Measurements from ENCODE around the gene RAB7A.
"Not testable (repeated sequence)": the region's sequence is repeated elsewhere in the genome, so short reads cannot be mapped to it uniquely, and the experiment has no call there.

RAB7A gene

DNA sequence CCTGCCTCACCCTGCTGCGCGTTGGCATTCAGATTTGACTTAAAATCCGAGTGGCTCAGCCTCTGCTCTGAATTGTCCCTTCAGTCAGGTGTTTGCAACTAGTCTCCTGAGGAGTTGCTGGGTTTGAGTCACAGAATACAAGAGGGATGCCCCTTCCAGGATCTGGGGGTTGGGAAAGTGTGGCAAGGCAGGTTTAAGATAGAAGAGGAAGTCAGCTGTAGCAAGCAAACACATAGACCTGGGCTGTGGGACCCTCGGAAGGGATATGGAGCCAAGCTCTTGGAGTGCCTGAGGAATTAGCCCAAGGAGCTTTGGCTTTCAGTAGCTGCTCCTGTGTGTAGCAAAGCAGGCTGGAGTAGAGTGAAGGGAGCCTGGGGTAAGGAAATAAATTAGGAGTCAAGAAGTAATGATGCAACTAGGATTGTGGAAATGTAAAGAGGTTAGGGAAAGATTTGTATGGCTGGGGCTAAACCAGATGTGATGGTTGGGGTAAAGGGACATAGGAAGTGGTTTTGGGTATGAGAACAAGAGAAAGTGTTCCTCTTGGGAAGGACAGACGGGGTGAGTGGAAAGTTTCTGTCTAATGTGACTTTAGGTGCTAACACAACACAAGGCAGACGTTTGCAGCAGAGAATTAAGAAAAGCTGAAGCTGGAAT lies 41.2 kb downstream of the RAB7A start:
- Histone ChIP-seq H3K27ac (no peak overlapping the region), H3K4me3 (no peak overlapping the region)
- no peak for DNase-seq (ENCODE audit: low spot score)
- TF ChIP-seq, protein P1, sequence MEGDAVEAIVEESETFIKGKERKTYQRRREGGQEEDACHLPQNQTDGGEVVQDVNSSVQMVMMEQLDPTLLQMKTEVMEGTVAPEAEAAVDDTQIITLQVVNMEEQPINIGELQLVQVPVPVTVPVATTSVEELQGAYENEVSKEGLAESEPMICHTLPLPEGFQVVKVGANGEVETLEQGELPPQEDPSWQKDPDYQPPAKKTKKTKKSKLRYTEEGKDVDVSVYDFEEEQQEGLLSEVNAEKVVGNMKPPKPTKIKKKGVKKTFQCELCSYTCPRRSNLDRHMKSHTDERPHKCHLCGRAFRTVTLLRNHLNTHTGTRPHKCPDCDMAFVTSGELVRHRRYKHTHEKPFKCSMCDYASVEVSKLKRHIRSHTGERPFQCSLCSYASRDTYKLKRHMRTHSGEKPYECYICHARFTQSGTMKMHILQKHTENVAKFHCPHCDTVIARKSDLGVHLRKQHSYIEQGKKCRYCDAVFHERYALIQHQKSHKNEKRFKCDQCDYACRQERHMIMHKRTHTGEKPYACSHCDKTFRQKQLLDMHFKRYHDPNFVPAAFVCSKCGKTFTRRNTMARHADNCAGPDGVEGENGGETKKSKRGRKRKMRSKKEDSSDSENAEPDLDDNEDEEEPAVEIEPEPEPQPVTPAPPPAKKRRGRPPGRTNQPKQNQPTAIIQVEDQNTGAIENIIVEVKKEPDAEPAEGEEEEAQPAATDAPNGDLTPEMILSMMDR (IDR thresholded peaks at IDR 0.05), result no peak

DNA sequence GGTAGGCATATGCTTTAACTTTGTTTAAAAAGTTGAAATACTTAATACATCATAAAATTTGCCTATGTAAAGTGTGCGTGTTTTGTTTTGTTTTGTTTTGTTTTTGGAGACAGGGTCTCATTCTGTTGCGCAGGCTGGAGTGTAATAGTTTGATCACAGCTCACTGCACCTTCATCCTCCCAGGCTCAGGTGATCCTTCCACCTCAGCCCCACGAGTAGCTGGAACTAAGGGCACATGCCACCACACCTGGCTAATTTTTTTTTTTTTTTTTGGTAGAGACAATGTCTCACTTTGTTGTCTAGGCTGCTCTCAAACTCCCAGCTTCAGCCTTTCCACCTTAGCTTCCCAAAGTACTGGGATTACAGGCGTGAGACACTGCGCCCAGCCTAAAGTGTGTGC lies 42.5 kb downstream of the RAB7A start:
- no peak overlapping the region for H3K27ac ChIP-seq
- DNase-seq (ENCODE audit: low spot score), result no peak
- TF ChIP-seq, protein P1 (IDR thresholded peaks at IDR 0.05), result no peak
- H3K4me3 ChIP-seq, result no peak overlapping the region

DNA sequence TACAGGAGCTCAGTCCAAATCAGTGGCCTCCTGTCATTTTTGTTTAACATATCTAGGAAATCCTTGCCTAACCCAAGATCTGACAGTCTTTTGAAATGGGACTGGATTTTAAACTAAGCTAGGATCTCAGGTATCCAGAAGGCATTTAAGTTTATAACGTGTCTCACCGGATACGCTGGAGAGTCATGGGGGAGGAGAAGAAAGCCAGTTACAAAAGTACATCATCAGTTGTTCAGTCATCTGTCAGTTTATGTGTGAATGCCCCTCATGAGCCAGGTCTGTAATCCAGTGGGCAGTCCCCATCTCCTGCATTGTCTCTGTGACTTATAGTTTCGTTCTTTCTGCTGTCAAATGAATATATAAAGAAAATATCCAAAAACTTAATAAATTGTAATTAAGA lies 44.4 kb downstream of the RAB7A start:
- Histone ChIP-seq H3K4me3 (no peak overlapping the region), H3K27ac (no peak overlapping the region)
- TF ChIP-seq, protein P1 (IDR thresholded peaks at IDR 0.05), result no peak
- DNase-seq (ENCODE audit: low spot score), result no peak

DNA sequence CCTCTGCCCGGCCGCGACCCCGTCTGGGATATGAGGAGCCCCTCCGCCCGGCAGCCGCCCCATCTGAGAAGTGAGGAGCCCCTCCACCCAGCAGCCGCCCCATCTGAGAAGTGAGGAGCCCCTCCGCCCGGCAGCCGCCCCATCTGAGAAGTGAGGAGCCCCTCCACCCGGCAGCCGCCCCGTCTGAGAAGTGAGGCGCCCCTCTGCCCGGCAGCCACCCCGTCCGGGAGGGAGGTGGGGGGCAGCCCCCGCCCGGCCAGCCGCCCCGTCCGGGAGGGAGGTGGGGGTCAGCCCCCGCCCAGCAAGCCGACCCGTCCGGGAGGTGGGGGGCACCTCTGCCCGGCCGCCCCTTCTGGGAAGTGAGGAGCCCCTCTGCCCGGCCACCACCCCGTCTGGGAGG lies 47.2 kb downstream of the RAB7A start:
- H3K27ac ChIP-seq; H3K4me3 ChIP-seq; DNase-seq (ENCODE audit: low spot score): not testable (repeated sequence)

DNA sequence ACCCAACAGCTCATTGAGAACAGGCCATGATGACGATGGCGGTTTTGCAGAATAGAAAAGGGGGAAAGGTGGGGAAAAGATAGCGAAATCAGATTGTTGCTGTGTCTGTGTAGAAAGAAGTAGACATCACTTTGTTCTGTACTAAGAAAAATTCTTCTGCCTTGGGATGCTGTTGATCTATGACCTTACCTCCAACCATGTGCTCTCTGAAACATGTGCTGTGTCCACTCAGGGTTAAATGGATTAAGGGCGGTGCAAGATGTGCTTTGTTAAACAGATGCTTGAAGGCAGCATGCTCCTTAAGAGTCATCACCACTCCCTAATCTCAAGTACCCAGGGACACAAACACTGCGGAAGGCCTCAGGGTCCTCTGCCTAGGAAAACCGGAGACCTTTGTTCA lies 47.6 kb downstream of the RAB7A start:
- not testable (repeated sequence) for H3K27ac ChIP-seq; H3K4me3 ChIP-seq; DNase-seq (ENCODE audit: low spot score)

DNA sequence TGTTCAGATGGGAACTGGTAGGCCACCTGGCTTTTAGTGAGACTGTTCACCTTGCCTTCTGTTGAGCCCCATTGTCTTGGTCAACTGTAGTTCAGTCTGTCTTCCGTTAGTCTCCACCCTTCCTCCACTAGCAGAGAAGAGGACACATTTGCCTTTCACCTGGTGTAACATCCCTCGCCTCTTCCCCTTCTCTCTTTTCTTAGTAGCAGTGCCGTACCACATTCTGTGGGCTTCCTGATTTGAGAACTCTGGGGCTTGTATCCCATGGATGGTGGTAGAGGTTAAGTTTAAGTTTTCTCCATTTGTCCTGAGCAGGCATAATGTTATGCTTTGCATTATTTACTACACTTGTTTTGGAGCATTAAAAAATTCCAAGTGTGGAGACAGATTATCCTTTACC lies 49.3 kb downstream of the RAB7A start:
- no peak for DNase-seq (ENCODE audit: low spot score)
- Histone ChIP-seq H3K27ac (no peak overlapping the region), H3K4me3 (no peak overlapping the region)
- TF ChIP-seq, protein P1 (IDR thresholded peaks at IDR 0.05), result no peak

DNA sequence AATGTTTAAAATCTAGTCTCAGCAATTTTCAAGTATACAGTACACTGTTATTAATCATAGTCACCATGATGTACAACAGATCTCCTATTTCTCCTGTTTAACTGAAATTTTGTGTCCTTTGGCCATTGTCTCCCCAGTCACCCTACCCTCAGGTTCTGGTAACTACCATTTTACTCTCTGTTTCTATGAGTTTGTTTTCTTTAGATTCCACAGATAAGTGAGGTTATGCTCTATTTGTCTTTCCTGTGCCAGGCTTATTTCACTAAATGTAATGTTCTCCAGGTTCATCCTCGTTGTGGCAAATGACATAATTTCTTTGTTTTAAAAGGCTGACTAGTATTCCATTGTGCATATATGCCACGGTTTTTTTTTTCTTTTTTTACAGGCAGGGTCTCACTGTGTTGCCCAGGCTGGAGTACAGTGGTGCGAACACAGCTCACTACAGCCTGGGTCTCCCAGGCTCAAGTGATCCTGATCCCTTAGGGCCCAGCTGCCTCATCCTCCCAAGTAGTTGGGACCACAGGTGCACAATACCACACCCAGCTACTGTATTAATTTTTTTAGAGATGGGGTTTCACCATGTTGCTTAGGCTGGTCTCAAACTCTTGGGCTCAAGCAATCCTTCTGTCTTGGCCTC lies 50.0 kb downstream of the RAB7A start:
- TF ChIP-seq, protein P1 (IDR thresholded peaks at IDR 0.05), result no peak
- Histone ChIP-seq H3K4me3 (no peak overlapping the region), H3K27ac (no peak overlapping the region)
- DNase-seq (ENCODE audit: low spot score), result no peak

DNA sequence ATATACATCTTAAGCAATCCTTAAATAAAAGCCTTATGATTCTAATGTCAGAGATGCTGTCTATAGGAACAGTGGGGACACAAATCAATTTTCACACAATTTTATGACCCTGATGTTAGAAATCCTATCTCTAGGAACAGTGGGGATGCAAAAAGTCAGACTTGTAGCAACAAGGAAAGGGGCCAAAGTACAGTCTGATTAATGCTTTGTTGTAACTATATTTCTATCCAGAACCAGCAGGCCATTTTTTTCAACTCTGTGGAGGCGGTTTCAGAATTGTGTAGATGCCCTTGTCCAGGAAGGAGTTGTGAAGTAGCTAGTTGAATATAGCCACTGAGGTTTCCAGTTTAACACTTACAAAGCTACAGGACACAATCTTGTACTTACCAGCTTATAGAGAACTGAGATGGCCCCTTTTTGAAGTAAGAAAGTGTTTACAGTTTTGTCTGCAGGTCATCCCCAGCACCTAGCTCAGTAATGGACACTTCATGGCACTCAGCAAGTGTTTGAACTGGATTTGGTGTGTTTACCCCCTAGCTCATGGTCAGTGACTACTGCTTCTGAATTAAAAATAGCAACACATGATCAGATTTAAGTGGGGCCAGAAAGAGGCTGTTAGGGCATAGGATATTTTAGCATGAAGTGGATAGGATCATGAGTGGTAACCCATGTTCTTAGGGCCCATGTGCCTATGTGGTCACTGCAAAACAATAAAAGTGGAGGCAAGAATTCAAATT lies 54.3 kb downstream of the RAB7A start:
- no peak overlapping the region for H3K4me3 ChIP-seq
- DNase-seq (ENCODE audit: low spot score), result no peak
- no peak overlapping the region for H3K27ac ChIP-seq
- TF ChIP-seq, protein P1 (IDR thresholded peaks at IDR 0.05), result no peak

Data from coronary artery (tissue), 2 donors.